Measurements from ENCODE around the gene SMARCD2. TPM values are rescaled to one million over a fixed set of nuclear protein-coding genes. Genes with fewer than 3 reads are reported as not detected.

The SMARCD2 gene
- total and polyA plus RNA-seq, 2 of the 13 experiments (the other 11 are each of a cell fraction or from before 2014, with no cell fraction given) = 122 to 150 TPM

- H2AFZ ChIP-seq (ENCODE audit: low read length) = no peak overlapping the region
- FAIRE-seq = peak; percentile 86
- 75% methylated on average over 10 of the region's 13 CpGs for WGBS (ENCODE audit: low lambda C conversion rate)
- CTCF ChIA-PET (ENCODE audit: low intra/inter-chr PET ratio, low total read pairs) = interaction anchor here (1.2 kb wide), 1 partner anchor 22 kb away, joined by 3 read pairs; no protein-coding TSS in a partner anchor
- peak; percentile 81 for DNase-seq (ENCODE audit: low spot score)
- intact Hi-C loops (cut with micrococcal nuclease; ENCODE audit: unreplicated experiment) = no loop called here
- H3K27me3 ChIP-seq (ENCODE audit: control insufficient read depth in 1 of 2, insufficient read depth in 2 of 2, low read length in 2 of 2) = no peaks in the 10 kb centered on the region
- peaks cover 57 to 81% of the 10 kb centered on the region in 2 experiments for H3K36me3 ChIP-seq (replicated peaks in 1 of 2; ENCODE audit: control insufficient read depth in 1 of 2, insufficient read depth in 2 of 2, low read length in 2 of 2)
- BruUV-seq (replicated peaks) = no TSS peak
- no peak overlapping the region for H3K4me2 ChIP-seq (ENCODE audit: low read depth, low read length)
- H3K79me2 ChIP-seq (ENCODE audit: insufficient read depth, low read length) = peaks cover 26% of the 10 kb centered on the region
- no peak overlapping the region for H3K27ac ChIP-seq (ENCODE audit: extremely low read length, insufficient read depth, low read length)
- H3K9me3 ChIP-seq (ENCODE audit: low read length) = no peaks in the 10 kb centered on the region
- in situ Hi-C loops (cut with HindIII; ENCODE audit: extremely low pct_ligation_motif_present, low pct_unique_long_range_greater_than_20kb) = no loop called here
- H3K9ac ChIP-seq (ENCODE audit: insufficient read depth, low read depth, low read length) = no peak overlapping the region
- no peak overlapping the region for H3K4me3 ChIP-seq (replicated peaks in 1 of 3; ENCODE audit: insufficient read depth in 1 of 3, low read depth in 2 of 3, low read length in 3 of 3)
- H3K4me1 ChIP-seq (ENCODE audit: insufficient read depth, low read length) = peaks cover 15% of the 10 kb centered on the region
- POLR2A ChIA-PET = interaction anchor here (1.4 to 5.2 kb wide), 2 partner anchors 6 to 61 kb away, joined by 5 to 30 read pairs; partner anchors contain the start of genes CCDC47 and DDX42
- peak; percentile 81 for ATAC-seq
- peaks cover 8% of the 10 kb centered on the region; the same call in 1 of the 2 replicates for H4K20me1 ChIP-seq (ENCODE audit: insufficient read depth, low read length)
- no peak for TF ChIP-seq ZUFSP (CRISPR knock-in tag; IDR thresholded peaks at IDR 0.05; ENCODE audit: borderline replicate concordance)
- peak; percentile 59; the same call in 1 of the 2 replicates for TF ChIP-seq SMC3 (IDR thresholded peaks at IDR 0.05; ENCODE audit: low read length)
- TF ChIP-seq ZNF891 (CRISPR knock-in tag; IDR thresholded peaks at IDR 0.05) = 0 out of 2 replicates have a peak, but pooled peaks have one; percentile 30
- TF ChIP-seq ZNF816 (CRISPR knock-in tag; IDR thresholded peaks at IDR 0.05; ENCODE audit: borderline replicate concordance) = no peak
- TF ChIP-seq SMARCE1 (IDR thresholded peaks at IDR 0.05; ENCODE audit: borderline replicate concordance) = no peak
- TF ChIP-seq KLF15 (CRISPR knock-in tag; IDR thresholded peaks at IDR 0.05; ENCODE audit: borderline replicate concordance) = no peak
- no peak for TF ChIP-seq ZSCAN31 (CRISPR knock-in tag; IDR thresholded peaks at IDR 0.05; ENCODE audit: low read depth)
- no peak for TF ChIP-seq ZNF274 (CRISPR knock-in tag; IDR thresholded peaks at IDR 0.05)
- no peak for TF ChIP-seq ZNF567 (CRISPR knock-in tag; IDR thresholded peaks at IDR 0.05; ENCODE audit: borderline replicate concordance)
- TF ChIP-seq ZBTB7B (CRISPR knock-in tag; IDR thresholded peaks at IDR 0.05) = no peak
- no peak for TF ChIP-seq ZNF556 (CRISPR knock-in tag; IDR thresholded peaks at IDR 0.05; ENCODE audit: borderline replicate concordance)
- no peak for TF ChIP-seq ZBTB37 (CRISPR knock-in tag; IDR thresholded peaks at IDR 0.05)
- no peak for TF ChIP-seq ZBTB14 (CRISPR knock-in tag; IDR thresholded peaks at IDR 0.05)
- TF ChIP-seq ATF6 (CRISPR knock-in tag; conservative IDR thresholded peaks at IDR 0.05) = no peak
- no peak for TF ChIP-seq ZNF468 (CRISPR knock-in tag; IDR thresholded peaks at IDR 0.05)
- no peak for TF ChIP-seq ATF3 (CRISPR knock-in tag; IDR thresholded peaks at IDR 0.05)
- no peak for TF ChIP-seq ARNTL (CRISPR knock-in tag; IDR thresholded peaks at IDR 0.05)
Measured at GRCh38 chr17:63834431-63835166, 7.9 kb downstream of the SMARCD2 start.
